ENCODE measurements around the gene NCR1. TPM values are rescaled to one million over a fixed set of nuclear protein-coding genes. Genes with fewer than 3 reads are reported as not detected.

Gene NCR1
- total and polyA plus RNA-seq, 7 donors: 0.60 TPM; not detected in 6

Small RNAs within 50 kb of the gene (small RNA-seq; reads per million reads assigned to genes)
- gene AC011476.8 (0 reads per million in 3 donors), gene RNU6-222P (0 reads per million in 3 donors)

Other genes with a start within 250 kb of the NCR1 start
- gene LILRB4, start 243.2 kb upstream of the NCR1 start, total RNA-seq: 1 to 10 TPM; 1.4 to 6.4 (median 4.3) TPM
- gene LILRB4, start 243.2 kb upstream of the NCR1 start, polyA plus RNA-seq: 10 to 100 TPM in 2 of 3 donors, 1 to 10 TPM in 1; 3.0 to 23.8 (median 15.8) TPM
- not detected for gene KIR3DL3, start 181.7 kb upstream of the NCR1 start, total RNA-seq
- gene KIR3DL3, start 181.7 kb upstream of the NCR1 start, polyA plus RNA-seq: under 1 TPM in 1 of 3 donors, not detected in 2; 0.06 TPM
- gene KIR2DL3, start 167.6 kb upstream of the NCR1 start, total RNA-seq: not detected
- under 1 TPM in 1 of 3 donors, not detected in 2; 0.07 TPM for gene KIR2DL3, start 167.6 kb upstream of the NCR1 start, polyA plus RNA-seq
- gene KIR2DL1, start 136.4 kb upstream of the NCR1 start, total RNA-seq: not detected
- under 1 TPM in 1 of 3 donors, not detected in 2; 0.06 TPM for gene KIR2DL1, start 136.4 kb upstream of the NCR1 start, polyA plus RNA-seq
- not detected for gene KIR2DL4, start 102.5 kb upstream of the NCR1 start, total RNA-seq
- gene KIR2DL4, start 102.5 kb upstream of the NCR1 start, polyA plus RNA-seq: under 1 TPM in 1 of 3 donors, not detected in 2; 0.45 TPM
- not detected for gene KIR3DL1, start 89.7 kb upstream of the NCR1 start, total RNA-seq
- gene KIR3DL1, start 89.7 kb upstream of the NCR1 start, polyA plus RNA-seq: under 1 TPM in 1 of 3 donors, not detected in 2; 0.04 TPM
- not detected for gene KIR2DS4, start 73.5 kb upstream of the NCR1 start, total RNA-seq
- gene KIR2DS4, start 73.5 kb upstream of the NCR1 start, polyA plus RNA-seq: under 1 TPM in 1 of 3 donors, not detected in 2; 0.10 TPM
- gene KIR3DL2, start 55.7 kb upstream of the NCR1 start, total RNA-seq: not detected
- gene KIR3DL2, start 55.7 kb upstream of the NCR1 start, polyA plus RNA-seq: under 1 TPM in 1 of 3 donors, not detected in 2; 0.22 TPM
- 1 to 10 TPM in 1 of 4 donors, under 1 TPM in 1, not detected in 2; 0.49 to 1.2 TPM for gene FCAR, start 31.9 kb upstream of the NCR1 start, total RNA-seq
- 1 to 10 TPM in 1 of 3 donors, under 1 TPM in 1, not detected in 1; 0.17 to 2.1 TPM for gene FCAR, start 31.9 kb upstream of the NCR1 start, polyA plus RNA-seq
- gene NLRP7, start 41.4 kb downstream of the NCR1 start, total RNA-seq: not detected
- under 1 TPM in 1 of 3 donors, not detected in 2; 0.07 TPM for gene NLRP7, start 41.4 kb downstream of the NCR1 start, polyA plus RNA-seq
- gene NLRP2, start 60.2 kb downstream of the NCR1 start, total RNA-seq: 1 to 10 TPM in 1 of 4 donors, under 1 TPM in 2, not detected in 1; 0.36 to 1.8 (median 0.55) TPM
- 1 to 10 TPM; 3.9 to 9.7 (median 5.4) TPM for gene NLRP2, start 60.2 kb downstream of the NCR1 start, polyA plus RNA-seq
- 1 to 10 TPM in 1 of 4 donors, under 1 TPM in 2, not detected in 1; 0.16 to 1.2 (median 0.83) TPM for gene GP6, start 132.1 kb downstream of the NCR1 start, total RNA-seq
- under 1 TPM in 1 of 3 donors, not detected in 2; 0.28 TPM for gene GP6, start 132.1 kb downstream of the NCR1 start, polyA plus RNA-seq
- 10 to 100 TPM in 2 of 4 donors, 1 to 10 TPM in 2; 6.9 to 12.1 (median 9.9) TPM for gene RDH13, start 157.0 kb downstream of the NCR1 start, total RNA-seq
- 10 to 100 TPM in 2 of 3 donors, 1 to 10 TPM in 1; 9.6 to 41.0 (median 24.3) TPM for gene RDH13, start 157.0 kb downstream of the NCR1 start, polyA plus RNA-seq
- under 1 TPM in 1 of 4 donors, not detected in 3; 0.28 TPM for gene EPS8L1, start 169.7 kb downstream of the NCR1 start, total RNA-seq
- gene EPS8L1, start 169.7 kb downstream of the NCR1 start, polyA plus RNA-seq: 10 to 100 TPM; 36.3 to 77.8 (median 37.8) TPM
- 100 to 1,000 TPM; 125 to 222 (median 168) TPM for gene PPP1R12C, start 211.5 kb downstream of the NCR1 start, total RNA-seq
- 100 to 1,000 TPM in 1 of 3 donors, 10 to 100 TPM in 2; 53.6 to 139 (median 58.9) TPM for gene PPP1R12C, start 211.5 kb downstream of the NCR1 start, polyA plus RNA-seq
- gene TNNT1, start 243.1 kb downstream of the NCR1 start, total RNA-seq: 1 to 10 TPM in 1 of 4 donors, not detected in 3; 2.2 TPM
- gene TNNT1, start 243.1 kb downstream of the NCR1 start, polyA plus RNA-seq: 10 to 100 TPM in 1 of 3 donors, 1 to 10 TPM in 2; 1.4 to 17.4 (median 2.3) TPM

All from sigmoid colon (tissue), 7 donors.